ENCODE measurements around the gene CDK5R2. TPM values are rescaled to one million over a fixed set of nuclear protein-coding genes. Genes with fewer than 3 reads are reported as not detected.

CDK5R2 gene
- total and polyA plus RNA-seq, 12 donors, result 0.09 TPM; not detected in 11

GRCh38 chr2:218983934-218984238, 24.4 kb downstream of the CDK5R2 start:
- ATAC-seq (no peak), DNase-seq (no peak)
- intact Hi-C loops (cut with DNase I), result no loop called here
- Histone ChIP-seq H3K36me3 (no peaks in the 10 kb centered on the region), H3K9me3 (no peaks in the 10 kb centered on the region), H3K27ac (no peak overlapping the region), H3K27me3 (peaks cover 61 to 100% (median 99%) of the 10 kb centered on the region in 7 donors), H3K4me1 (peaks cover 10 to 56% (median 42%) of the 10 kb centered on the region in 9 donors), H3K4me3 (peak overlapping the region in 8 of 10 donors; percentile 19 to 36 (median 29))
- TF ChIP-seq CTCF (IDR thresholded peaks at IDR 0.05), result no peak
- 11 to 12% methylated on average over 10 of the region's 10 CpGs for WGBS, 2 donors

- Histone ChIP-seq H3K9me3 (no peaks in the 10 kb centered on the region), H3K4me3 (peak overlapping the region in 9 of 10 donors; percentile 7 to 36 (median 28)), H3K36me3 (no peaks in the 10 kb centered on the region), H3K4me1 (peaks cover 10 to 56% (median 42%) of the 10 kb centered on the region in 9 donors), H3K27ac (no peak overlapping the region), H3K27me3 (peaks cover 63 to 100% (median 99%) of the 10 kb centered on the region in 7 donors)
- peak; percentile 18 to 87 (median 70) for ATAC-seq
- DNase-seq, result peak in 1 of 2 donors; percentile 67
- 1% methylated on average over 50 of the region's 50 CpGs for WGBS, 2 donors
- intact Hi-C loops (cut with DNase I), result no loop called here
- TF ChIP-seq CTCF (IDR thresholded peaks at IDR 0.05), result no peak
Measured at GRCh38 chr2:218984239-218985020, 25.0 kb downstream of the CDK5R2 start.

GRCh38 chr2:218985021-218985324, 25.5 kb downstream of the CDK5R2 start, which contains the start of gene FEV:
Gene FEV, minus strand, starts transcription at chr2:218985184. Its CDS starts 109 bp downstream, at chr2:218985075.
- WGBS, 2 donors, result 1 to 2% methylated on average over 29 to 31 of the region's 32 CpGs

More at GRCh38 chr2:218985021-218985324, 25.5 kb downstream of the CDK5R2 start, which contains the start of gene FEV:
- Histone ChIP-seq H3K27me3 (peaks cover 67 to 100% (median 99%) of the 10 kb centered on the region in 7 donors), H3K4me1 (peaks cover 10 to 52% (median 42%) of the 10 kb centered on the region in 9 donors), H3K4me3 (peak within 1 kb of the TSS in 9 of 10 donors; percentile 7 to 36 (median 28)), H3K36me3 (no peaks in the 10 kb centered on the region), H3K9me3 (no peaks in the 10 kb centered on the region), H3K27ac (no peak within 1 kb of the TSS)
- TF ChIP-seq CTCF (IDR thresholded peaks at IDR 0.05), result no peak
- no peak for ATAC-seq
- no peak for DNase-seq
- intact Hi-C loops (cut with DNase I), result no loop called here

Measured in heart right ventricle (tissue), 16 donors.